ENCODE data around the gene WDR48.
"Not testable (repeated sequence)": the region's sequence is repeated elsewhere in the genome, so short reads cannot be mapped to it uniquely, and the experiment has no call there.

The WDR48 gene

GRCh38 chr3:39061228-39061627, 9.4 kb downstream of the WDR48 start:
- not testable (repeated sequence) for H3K4me1 ChIP-seq (ENCODE audit: control insufficient read depth, insufficient read depth, low read length, poor library complexity, severe bottlenecking); H3K9me3 ChIP-seq (ENCODE audit: control insufficient read depth, low read length); H3K27me3 ChIP-seq (replicated peaks; ENCODE audit: control insufficient read depth, insufficient read depth, low read length, poor library complexity, severe bottlenecking); DNase-seq; H3K27ac ChIP-seq (ENCODE audit: insufficient read depth, low read length, poor library complexity, severe bottlenecking); H3K4me3 ChIP-seq (ENCODE audit: insufficient read depth, low read depth, low read length, poor library complexity, severe bottlenecking)
- peaks cover 10% of the 10 kb centered on the region for H3K36me3 ChIP-seq (ENCODE audit: control insufficient read depth, insufficient read depth, low read length)

- no peaks in the 10 kb centered on the region for H3K9me3 ChIP-seq (ENCODE audit: control insufficient read depth, low read length)
- H3K36me3 ChIP-seq (ENCODE audit: control insufficient read depth, insufficient read depth, low read length): peaks cover 18% of the 10 kb centered on the region
- H3K27ac ChIP-seq (ENCODE audit: insufficient read depth, low read length, poor library complexity, severe bottlenecking): no peak overlapping the region
- H3K27me3 ChIP-seq (replicated peaks; ENCODE audit: control insufficient read depth, insufficient read depth, low read length, poor library complexity, severe bottlenecking): no peaks in the 10 kb centered on the region
- H3K4me3 ChIP-seq (ENCODE audit: insufficient read depth, low read depth, low read length, poor library complexity, severe bottlenecking): no peak overlapping the region
- no peak for DNase-seq
- no peaks in the 10 kb centered on the region for H3K4me1 ChIP-seq (ENCODE audit: control insufficient read depth, insufficient read depth, low read length, poor library complexity, severe bottlenecking)
Observed at GRCh38 chr3:39062180-39062579, 10.4 kb downstream of the WDR48 start.

- H3K27me3 ChIP-seq (replicated peaks; ENCODE audit: control insufficient read depth, insufficient read depth, low read length, poor library complexity, severe bottlenecking): no peaks in the 10 kb centered on the region
- no peak overlapping the region for H3K27ac ChIP-seq (ENCODE audit: insufficient read depth, low read length, poor library complexity, severe bottlenecking)
- H3K4me1 ChIP-seq (ENCODE audit: control insufficient read depth, insufficient read depth, low read length, poor library complexity, severe bottlenecking): no peaks in the 10 kb centered on the region
- no peak for DNase-seq
- H3K9me3 ChIP-seq (ENCODE audit: control insufficient read depth, low read length): no peaks in the 10 kb centered on the region
- no peak overlapping the region for H3K4me3 ChIP-seq (ENCODE audit: insufficient read depth, low read depth, low read length, poor library complexity, severe bottlenecking)
- H3K36me3 ChIP-seq (ENCODE audit: control insufficient read depth, insufficient read depth, low read length): peaks cover 23% of the 10 kb centered on the region
Observed at GRCh38 chr3:39063143-39063542, 11.3 kb downstream of the WDR48 start.

DNA sequence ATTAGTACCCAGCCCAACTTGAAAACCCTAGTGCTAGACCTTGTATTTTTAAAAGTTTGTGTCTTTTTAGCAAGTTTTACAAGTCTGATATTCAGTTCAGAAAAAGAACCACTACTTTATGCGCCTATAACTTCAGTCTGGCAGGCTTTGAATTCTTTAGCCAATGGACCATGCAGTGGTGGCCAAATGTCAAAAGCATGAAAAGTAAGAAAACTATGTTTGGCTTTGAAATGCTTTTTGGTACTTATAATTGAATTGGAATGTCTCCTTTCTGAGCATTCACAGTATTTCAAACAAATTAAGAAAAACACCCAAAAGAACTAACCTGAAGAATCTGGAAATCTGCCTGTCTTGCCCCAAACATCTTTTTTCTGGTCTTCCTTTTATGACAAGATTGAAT, 12.8 kb downstream of the WDR48 start:
- Histone ChIP-seq H3K4me3 (ENCODE audit: insufficient read depth, low read depth, low read length, poor library complexity, severe bottlenecking) (no peak overlapping the region), H3K4me1 (ENCODE audit: control insufficient read depth, insufficient read depth, low read length, poor library complexity, severe bottlenecking) (no peaks in the 10 kb centered on the region), H3K36me3 (ENCODE audit: control insufficient read depth, insufficient read depth, low read length) (peaks cover 34% of the 10 kb centered on the region), H3K27ac (ENCODE audit: insufficient read depth, low read length, poor library complexity, severe bottlenecking) (no peak overlapping the region), H3K27me3 (replicated peaks; ENCODE audit: control insufficient read depth, insufficient read depth, low read length, poor library complexity, severe bottlenecking) (no peaks in the 10 kb centered on the region), H3K9me3 (ENCODE audit: control insufficient read depth, low read length) (no peaks in the 10 kb centered on the region)
- no peak for DNase-seq

DNA sequence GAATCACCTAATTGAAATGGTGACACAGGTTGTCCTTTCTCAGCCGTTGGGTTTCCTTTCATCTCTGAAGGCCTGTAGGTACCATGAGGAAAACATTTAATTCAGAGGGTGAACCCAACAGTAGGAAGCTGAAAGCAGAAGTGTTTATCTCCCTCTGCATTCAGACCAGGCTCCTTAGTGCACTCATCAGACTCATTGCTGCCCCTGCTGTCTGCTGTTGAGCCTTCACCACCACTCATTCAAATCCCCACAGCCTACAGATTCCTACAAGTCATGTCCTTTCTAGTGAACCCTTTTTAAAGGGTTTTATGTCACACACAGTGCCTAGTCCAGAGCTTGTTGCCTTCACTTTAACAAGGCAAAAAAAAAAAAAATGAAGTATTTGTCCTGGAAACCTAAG, 13.4 kb downstream of the WDR48 start:
- no peaks in the 10 kb centered on the region for H3K4me1 ChIP-seq (ENCODE audit: control insufficient read depth, insufficient read depth, low read length, poor library complexity, severe bottlenecking)
- H3K27ac ChIP-seq (ENCODE audit: insufficient read depth, low read length, poor library complexity, severe bottlenecking): no peak overlapping the region
- no peak for DNase-seq
- no peaks in the 10 kb centered on the region for H3K27me3 ChIP-seq (replicated peaks; ENCODE audit: control insufficient read depth, insufficient read depth, low read length, poor library complexity, severe bottlenecking)
- no peaks in the 10 kb centered on the region for H3K9me3 ChIP-seq (ENCODE audit: control insufficient read depth, low read length)
- H3K36me3 ChIP-seq (ENCODE audit: control insufficient read depth, insufficient read depth, low read length): peaks cover 39% of the 10 kb centered on the region
- no peak overlapping the region for H3K4me3 ChIP-seq (ENCODE audit: insufficient read depth, low read depth, low read length, poor library complexity, severe bottlenecking)

GRCh38 chr3:39067286-39067685, 15.5 kb downstream of the WDR48 start:
- DNase-seq: no peak
- Histone ChIP-seq H3K4me1 (ENCODE audit: control insufficient read depth, insufficient read depth, low read length, poor library complexity, severe bottlenecking) (no peaks in the 10 kb centered on the region), H3K4me3 (ENCODE audit: insufficient read depth, low read depth, low read length, poor library complexity, severe bottlenecking) (no peak overlapping the region)

GRCh38 chr3:39068556-39068955, 16.7 kb downstream of the WDR48 start:
- H3K27ac ChIP-seq (ENCODE audit: insufficient read depth, low read length, poor library complexity, severe bottlenecking): no peak overlapping the region
- peaks cover 66% of the 10 kb centered on the region for H3K36me3 ChIP-seq (ENCODE audit: control insufficient read depth, insufficient read depth, low read length)
- no peaks in the 10 kb centered on the region for H3K9me3 ChIP-seq (ENCODE audit: control insufficient read depth, low read length)
- no peak overlapping the region for H3K4me3 ChIP-seq (ENCODE audit: insufficient read depth, low read depth, low read length, poor library complexity, severe bottlenecking)
- DNase-seq: no peak
- H3K4me1 ChIP-seq (ENCODE audit: control insufficient read depth, insufficient read depth, low read length, poor library complexity, severe bottlenecking): no peaks in the 10 kb centered on the region
- H3K27me3 ChIP-seq (replicated peaks; ENCODE audit: control insufficient read depth, insufficient read depth, low read length, poor library complexity, severe bottlenecking): no peaks in the 10 kb centered on the region

More at GRCh38 chr3:39067286-39067685, 15.5 kb downstream of the WDR48 start:
- Histone ChIP-seq H3K27me3 (replicated peaks; ENCODE audit: control insufficient read depth, insufficient read depth, low read length, poor library complexity, severe bottlenecking) (no peaks in the 10 kb centered on the region), H3K9me3 (ENCODE audit: control insufficient read depth, low read length) (no peaks in the 10 kb centered on the region), H3K27ac (ENCODE audit: insufficient read depth, low read length, poor library complexity, severe bottlenecking) (no peak overlapping the region), H3K36me3 (ENCODE audit: control insufficient read depth, insufficient read depth, low read length) (peaks cover 53% of the 10 kb centered on the region)

DNA sequence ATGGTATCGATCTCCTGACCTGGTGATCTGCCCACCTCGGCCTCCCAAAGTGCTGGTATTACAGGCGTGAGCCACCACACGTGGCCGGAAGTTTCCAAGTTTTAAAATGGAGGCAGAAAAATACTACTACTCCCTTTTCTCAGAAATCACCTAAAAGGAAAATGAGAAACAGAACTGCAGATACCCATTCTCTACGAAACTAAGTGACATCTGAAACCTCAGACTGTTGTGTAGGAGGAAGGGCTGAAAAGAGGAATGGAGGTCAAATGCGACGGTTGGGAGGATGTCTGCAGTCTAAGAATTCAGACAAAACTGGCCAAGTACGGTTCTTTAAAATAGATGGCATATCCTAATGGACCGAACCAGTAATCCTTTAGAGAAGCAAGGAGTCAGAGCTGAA, 24.1 kb downstream of the WDR48 start:
- no peak overlapping the region for H3K4me3 ChIP-seq (ENCODE audit: insufficient read depth, low read depth, low read length, poor library complexity, severe bottlenecking)
- no peak overlapping the region for H3K27ac ChIP-seq (ENCODE audit: insufficient read depth, low read length, poor library complexity, severe bottlenecking)
- H3K36me3 ChIP-seq (ENCODE audit: control insufficient read depth, insufficient read depth, low read length): peaks cover 79% of the 10 kb centered on the region
- DNase-seq: no peak
- H3K27me3 ChIP-seq (replicated peaks; ENCODE audit: control insufficient read depth, insufficient read depth, low read length, poor library complexity, severe bottlenecking): no peaks in the 10 kb centered on the region
- no peaks in the 10 kb centered on the region for H3K9me3 ChIP-seq (ENCODE audit: control insufficient read depth, low read length)
- H3K4me1 ChIP-seq (ENCODE audit: control insufficient read depth, insufficient read depth, low read length, poor library complexity, severe bottlenecking): no peaks in the 10 kb centered on the region

GRCh38 chr3:39079530-39079929, 27.7 kb downstream of the WDR48 start:
- Histone ChIP-seq H3K36me3 (ENCODE audit: control insufficient read depth, insufficient read depth, low read length) (peaks cover 46% of the 10 kb centered on the region), H3K27ac (ENCODE audit: insufficient read depth, low read length, poor library complexity, severe bottlenecking) (no peak overlapping the region), H3K9me3 (ENCODE audit: control insufficient read depth, low read length) (no peaks in the 10 kb centered on the region), H3K4me3 (ENCODE audit: insufficient read depth, low read depth, low read length, poor library complexity, severe bottlenecking) (no peak overlapping the region), H3K27me3 (replicated peaks; ENCODE audit: control insufficient read depth, insufficient read depth, low read length, poor library complexity, severe bottlenecking) (no peaks in the 10 kb centered on the region), H3K4me1 (ENCODE audit: control insufficient read depth, insufficient read depth, low read length, poor library complexity, severe bottlenecking) (no peaks in the 10 kb centered on the region)
- no peak for DNase-seq

DNA sequence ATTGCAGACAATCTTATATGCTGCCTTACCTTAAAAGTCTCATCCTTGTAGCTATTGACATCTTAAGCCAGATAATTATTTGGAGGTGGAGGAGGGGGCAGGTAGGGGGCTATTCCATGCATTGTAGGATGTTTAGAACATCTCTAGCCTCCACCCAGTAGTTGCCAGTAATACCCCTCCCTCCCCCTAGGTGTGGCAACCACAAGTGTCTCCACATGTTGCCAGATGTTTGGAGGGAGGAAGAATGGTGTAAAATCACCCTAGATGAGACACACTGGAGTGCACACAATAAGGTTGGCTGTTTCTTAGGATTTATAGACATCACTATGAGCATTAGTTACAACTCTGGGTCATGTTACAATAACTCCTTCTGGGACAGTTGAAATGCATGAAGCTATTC, 28.2 kb downstream of the WDR48 start:
- no peaks in the 10 kb centered on the region for H3K9me3 ChIP-seq (ENCODE audit: control insufficient read depth, low read length)
- H3K36me3 ChIP-seq (ENCODE audit: control insufficient read depth, insufficient read depth, low read length): peaks cover 41% of the 10 kb centered on the region
- H3K27me3 ChIP-seq (replicated peaks; ENCODE audit: control insufficient read depth, insufficient read depth, low read length, poor library complexity, severe bottlenecking): no peaks in the 10 kb centered on the region

More for the DNA sequence above, 28.2 kb downstream of the WDR48 start:
- H3K4me1 ChIP-seq (ENCODE audit: control insufficient read depth, insufficient read depth, low read length, poor library complexity, severe bottlenecking): no peaks in the 10 kb centered on the region
- H3K27ac ChIP-seq (ENCODE audit: insufficient read depth, low read length, poor library complexity, severe bottlenecking): no peak overlapping the region
- no peak overlapping the region for H3K4me3 ChIP-seq (ENCODE audit: insufficient read depth, low read depth, low read length, poor library complexity, severe bottlenecking)
- no peak for DNase-seq

Data from effector memory CD4-positive, alpha-beta T cell (primary cell).